H9 (cell line): ENCODE results near the gene FOLR1. TPM values are rescaled to one million over a fixed set of nuclear protein-coding genes. Genes with fewer than 3 reads are reported as not detected.

Experiments used
- DNase-seq: peaks from one replicate; pipeline ENCODE4 v3.0.0-alpha.2; 2017
- H2AFZ ChIP-seq: one replicate; pipeline ENCODE4 v1.6.1; 2013; ENCODE audit warnings: mild to moderate bottlenecking, low read length, control low read depth, moderate library complexity
- H2AK5ac ChIP-seq: 2 replicates; pipeline ENCODE4 v1.6.1; 2013; ENCODE audit warnings: low read length, control low read depth, mixed read lengths; ENCODE audit not compliant: insufficient read length
- H2BK120ac ChIP-seq: one replicate; pipeline ENCODE4 v1.6.1; 2013; ENCODE audit warnings: low read depth, mild to moderate bottlenecking, low read length, control low read depth, inconsistent platforms; ENCODE audit not compliant: poor library complexity, severe bottlenecking
- H2BK12ac ChIP-seq: 2 replicates; pipeline ENCODE4 v1.6.1; 2013; ENCODE audit warnings: low read length, control low read depth, mixed read lengths, low read depth; ENCODE audit not compliant: insufficient read length
- H2BK15ac ChIP-seq: 2 replicates; pipeline ENCODE4 v1.6.1; 2013; ENCODE audit warnings: low read depth, low read length, control low read depth
- H2BK20ac ChIP-seq: one replicate; pipeline ENCODE4 v1.6.1; 2013; ENCODE audit warnings: low read depth, mild to moderate bottlenecking, low read length, control low read depth, inconsistent platforms; ENCODE audit not compliant: poor library complexity, severe bottlenecking
- H2BK5ac ChIP-seq: 2 replicates; pipeline ENCODE4 v1.6.1; 2013; ENCODE audit warnings: low read length, control low read depth, mixed read lengths; ENCODE audit not compliant: insufficient read length
- H3K14ac ChIP-seq: 2 replicates; pipeline ENCODE4 v1.6.1; 2013; ENCODE audit warnings: low read length, control low read depth; ENCODE audit not compliant: insufficient read depth
- H3K18ac ChIP-seq: 2 replicates; pipeline ENCODE4 v1.6.1; 2013; ENCODE audit warnings: low read depth, mild to moderate bottlenecking, mixed read lengths, low read length, control low read depth; ENCODE audit not compliant: insufficient read length
- H3K23ac ChIP-seq: 2 replicates; pipeline ENCODE4 v1.6.1; 2013; ENCODE audit warnings: low read length, control low read depth, mixed read lengths, low read depth; ENCODE audit not compliant: insufficient read length
- H3K23me2 ChIP-seq: 2 replicates; pipeline ENCODE4 v1.6.1; 2013; ENCODE audit warnings: low read depth, mild to moderate bottlenecking, mixed read lengths, low read length, control low read depth; ENCODE audit not compliant: insufficient read length, poor library complexity, severe bottlenecking
- H3K27ac ChIP-seq: 2 replicates; pipeline ENCODE4 v1.5.1; 2013; ENCODE audit warnings: low read length, control low read depth, mixed read lengths, low read depth; ENCODE audit not compliant: insufficient read length
- H3K27me3 ChIP-seq: 2 replicates; pipeline ENCODE4 v1.6.1; 2013; ENCODE audit warnings: low read length, control low read depth, inconsistent platforms; ENCODE audit not compliant: insufficient read depth
- H3K4ac ChIP-seq: 2 replicates; pipeline ENCODE4 v1.6.1; 2013; ENCODE audit warnings: low read depth, mild to moderate bottlenecking, control low read depth, inconsistent platforms, low read length, moderate library complexity
- H3K4me1 ChIP-seq: 2 replicates; pipeline ENCODE4 v1.6.1; 2013; ENCODE audit warnings: low read length, control low read depth, inconsistent platforms; ENCODE audit not compliant: insufficient read depth
- H3K4me2 ChIP-seq: 2 replicates; pipeline ENCODE4 v1.6.1; 2013; ENCODE audit warnings: low read length, control low read depth, mixed read lengths; ENCODE audit not compliant: insufficient read length, insufficient read depth
- H3K56ac ChIP-seq: 2 replicates; pipeline ENCODE4 v1.6.1; 2013; ENCODE audit warnings: low read depth, mild to moderate bottlenecking, mixed read lengths, low read length, control low read depth; ENCODE audit not compliant: insufficient read length
- H3K79me1 ChIP-seq: 2 replicates; pipeline ENCODE4 v1.6.1; 2013; ENCODE audit warnings: low read depth, mild to moderate bottlenecking, moderate library complexity, low read length, control low read depth, inconsistent platforms; ENCODE audit not compliant: insufficient read depth, poor library complexity, severe bottlenecking
- H3K79me2 ChIP-seq: 2 replicates; pipeline ENCODE4 v1.6.1; 2013; ENCODE audit warnings: low read length, control low read depth, inconsistent platforms; ENCODE audit not compliant: insufficient read depth
- H3K9ac ChIP-seq: 2 replicates; pipeline ENCODE4 v1.6.1; 2013; ENCODE audit warnings: low read length, control low read depth, mixed read lengths; ENCODE audit not compliant: insufficient read length; ENCODE audit errors: extremely low read depth
- H3K9me3 ChIP-seq: one replicate; pipeline ENCODE4 v1.6.1; 2013; ENCODE audit warnings: low read depth, low read length, inconsistent platforms; ENCODE audit not compliant: control insufficient read depth
- H3T11ph ChIP-seq: one replicate; pipeline ENCODE4 v1.6.1; 2013; ENCODE audit warnings: mild to moderate bottlenecking, low read length, control low read depth, inconsistent platforms
- H4K20me1 ChIP-seq: one replicate; pipeline ENCODE4 v1.6.1; 2013; ENCODE audit not compliant: control insufficient read depth, insufficient read length, insufficient read depth
- H4K5ac ChIP-seq: 2 replicates; pipeline ENCODE4 v1.6.1; 2013; ENCODE audit warnings: low read depth, mild to moderate bottlenecking, mixed read lengths, low read length, control low read depth; ENCODE audit not compliant: insufficient read length
- H4K8ac ChIP-seq: replicated peaks from 2 replicates; pipeline ENCODE4 v1.6.1; 2013; ENCODE audit warnings: low read length, control low read depth, mixed read lengths, low read depth; ENCODE audit not compliant: insufficient read length
- H4K91ac ChIP-seq: 2 replicates; pipeline ENCODE4 v1.6.1; 2013; ENCODE audit warnings: low read depth, mild to moderate bottlenecking, moderate library complexity, mixed read lengths, low read length, control low read depth; ENCODE audit not compliant: insufficient read length
- H3K27ac Mint-ChIP-seq, 3 experiments: 2 replicates in 2 of 3; 3 replicates in 1 of 3; pipeline ENCODE4 v1.8.0; 2020 to 2021; ENCODE audit warnings: mixed read lengths in 3 of 3, mild to moderate bottlenecking in 1 of 3, moderate library complexity in 1 of 3
- H3K27me3 Mint-ChIP-seq: 2 replicates; pipeline ENCODE4 v1.8.0; 2021; ENCODE audit warnings: low read depth, mild to moderate bottlenecking, moderate library complexity, mixed read lengths
- H3K36me3 Mint-ChIP-seq, 3 experiments: 2 replicates in 2 of 3; 3 replicates in 1 of 3; pipeline ENCODE4 v1.8.0; 2020 to 2021; ENCODE audit warnings: low read depth in 3 of 3, mixed read lengths in 3 of 3; ENCODE audit not compliant: insufficient read depth in 1 of 3
- H3K4me1 Mint-ChIP-seq, 2 experiments: 2 replicates each; pipeline ENCODE4 v1.8.0; 2020; ENCODE audit warnings: mixed read lengths in 2 of 2
- H3K4me3 Mint-ChIP-seq, 2 experiments: 2 replicates in 1 of 2; 3 replicates in 1 of 2; pipeline ENCODE4 v1.8.0; 2020 to 2021; ENCODE audit warnings: mild to moderate bottlenecking in 2 of 2, mixed read lengths in 2 of 2, moderate library complexity in 1 of 2
- H3K9me3 Mint-ChIP-seq, 2 experiments: 2 replicates in 1 of 2; 3 replicates in 1 of 2; pipeline ENCODE4 v1.8.0; 2020; ENCODE audit warnings: mild to moderate bottlenecking in 2 of 2, mixed read lengths in 2 of 2, moderate library complexity in 1 of 2
- WGBS: extraction: QIAGEN DNeasy Blood & Tissue Kit; methylation state at CpG from one replicate; pipeline ENCODE4 v1.1.7; 2013; ENCODE audit warnings: missing lambda C conversion rate, low lambda C conversion rate, mixed read lengths; ENCODE audit not compliant: insufficient read length; ENCODE audit errors: extremely low coverage; 5-methylcytosine and 5-hydroxymethylcytosine counted together
- total RNA-seq: library from RNA; stranded (reverse); gene quantifications from 2 replicates; pipeline ENCODE4 v1.2.1, GENCODE V29; 2021
- TF ChIP-seq, protein P1 (sequence below): fragments of 200-600 bp; sonication (generic); conservative IDR thresholded peaks from 3 replicates; pipeline ENCODE4 v1.8.0; 2021; ENCODE audit warnings: antibody characterized with exemption, mild to moderate bottlenecking

Gene FOLR1
- total RNA-seq, 1 experiment from 2014 or later: 0.92 TPM

- Histone ChIP-seq H3K4me2 (no peak overlapping the region), H3K23ac (no peak overlapping the region), H3K27ac (no peak overlapping the region), H2BK5ac (no peak overlapping the region), H3K4ac (no peak overlapping the region), H3K4me1 (peaks cover 2% of the 10 kb centered on the region; the same call in 1 of the 2 replicates), H4K5ac (no peak overlapping the region), H2BK20ac (no peak overlapping the region), H3K9me3 (no peaks in the 10 kb centered on the region), H3K18ac (no peak overlapping the region), H3T11ph (no peak overlapping the region), H2AK5ac (no peak overlapping the region), H3K9ac (no peak overlapping the region), H2AFZ (no peak overlapping the region), H4K91ac (no peak overlapping the region), H3K79me1 (peaks cover 3% of the 10 kb centered on the region), H2BK120ac (no peak overlapping the region), H3K14ac (no peak overlapping the region; the same call in 1 of the 2 replicates), H3K56ac (no peak overlapping the region), H3K79me2 (peaks cover 4% of the 10 kb centered on the region; the same call in 1 of the 2 replicates), H4K20me1 (peaks cover 2% of the 10 kb centered on the region), H4K8ac (no peak overlapping the region), H2BK12ac (no peak overlapping the region), H3K27me3 (no peaks in the 10 kb centered on the region), H3K23me2 (peaks cover 16% of the 10 kb centered on the region), H2BK15ac (no peak overlapping the region)
- peak; percentile 13 for DNase-seq
- whole genome bisulfite sequencing: no CpG with 5 or more reads among the region's 5 CpGs
- Mint-ChIP-seq H3K27ac (no peak overlapping the region), H3K36me3 (peaks cover 24 to 56% (median 53%) of the 10 kb centered on the region in 3 experiments; a peak in 6 of 7 replicates), H3K4me3 (peak overlapping the region; percentile 89 to 95; a peak in 2 of 5 replicates), H3K4me1 (peaks cover 23 to 31% of the 10 kb centered on the region in 2 experiments), H3K27me3 (peaks cover 3% of the 10 kb centered on the region), H3K9me3 (no peaks in the 10 kb centered on the region)
- TF ChIP-seq, protein P1, sequence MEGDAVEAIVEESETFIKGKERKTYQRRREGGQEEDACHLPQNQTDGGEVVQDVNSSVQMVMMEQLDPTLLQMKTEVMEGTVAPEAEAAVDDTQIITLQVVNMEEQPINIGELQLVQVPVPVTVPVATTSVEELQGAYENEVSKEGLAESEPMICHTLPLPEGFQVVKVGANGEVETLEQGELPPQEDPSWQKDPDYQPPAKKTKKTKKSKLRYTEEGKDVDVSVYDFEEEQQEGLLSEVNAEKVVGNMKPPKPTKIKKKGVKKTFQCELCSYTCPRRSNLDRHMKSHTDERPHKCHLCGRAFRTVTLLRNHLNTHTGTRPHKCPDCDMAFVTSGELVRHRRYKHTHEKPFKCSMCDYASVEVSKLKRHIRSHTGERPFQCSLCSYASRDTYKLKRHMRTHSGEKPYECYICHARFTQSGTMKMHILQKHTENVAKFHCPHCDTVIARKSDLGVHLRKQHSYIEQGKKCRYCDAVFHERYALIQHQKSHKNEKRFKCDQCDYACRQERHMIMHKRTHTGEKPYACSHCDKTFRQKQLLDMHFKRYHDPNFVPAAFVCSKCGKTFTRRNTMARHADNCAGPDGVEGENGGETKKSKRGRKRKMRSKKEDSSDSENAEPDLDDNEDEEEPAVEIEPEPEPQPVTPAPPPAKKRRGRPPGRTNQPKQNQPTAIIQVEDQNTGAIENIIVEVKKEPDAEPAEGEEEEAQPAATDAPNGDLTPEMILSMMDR: no peak
Observed at GRCh38 chr11:72226701-72227100, 34.8 kb downstream of the FOLR1 start.
